AG09309 (cell line): ENCODE measurements around the gene RASGRF1.

ENCODE experiments used
- DNase-seq: peaks from one replicate; pipeline ENCODE4 v3.0.0-alpha.2; 2010; ENCODE audit warnings: low read depth
- H3K4me3 ChIP-seq: 2 replicates; pipeline ENCODE4 v1.5.1; 2011; ENCODE audit warnings: mild to moderate bottlenecking, low read depth, low read length, moderate library complexity; ENCODE audit not compliant: control insufficient read depth
- TF ChIP-seq, protein P1 (sequence below): IDR thresholded peaks from 2 replicates; pipeline ENCODE4 v1.5.1; 2011; ENCODE audit warnings: mild to moderate bottlenecking, low read depth, low read length, inconsistent platforms; ENCODE audit not compliant: insufficient read depth, control insufficient read depth; ENCODE audit errors: missing control alignments

The RASGRF1 gene

DNA sequence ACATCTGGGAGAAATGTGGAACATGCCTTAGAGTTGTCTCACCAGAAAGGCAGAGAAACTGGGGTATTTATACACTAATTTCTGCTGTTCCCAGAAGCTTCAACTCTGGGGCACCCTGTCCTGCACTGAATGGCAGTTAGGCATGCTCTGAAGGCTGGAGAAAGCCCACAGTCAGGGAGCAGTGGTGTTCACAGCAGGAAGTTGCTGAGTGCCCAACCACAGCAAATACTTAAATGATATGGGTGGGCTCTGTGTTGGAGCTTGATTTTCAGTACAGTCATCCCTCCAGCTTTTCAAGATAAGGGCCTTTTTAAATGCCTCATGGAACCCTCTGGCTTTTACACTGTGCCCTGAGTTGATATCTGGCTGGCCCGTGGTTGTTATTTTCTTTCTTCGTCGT is 38.7 kb upstream of the RASGRF1 start:
- TF ChIP-seq, protein P1, sequence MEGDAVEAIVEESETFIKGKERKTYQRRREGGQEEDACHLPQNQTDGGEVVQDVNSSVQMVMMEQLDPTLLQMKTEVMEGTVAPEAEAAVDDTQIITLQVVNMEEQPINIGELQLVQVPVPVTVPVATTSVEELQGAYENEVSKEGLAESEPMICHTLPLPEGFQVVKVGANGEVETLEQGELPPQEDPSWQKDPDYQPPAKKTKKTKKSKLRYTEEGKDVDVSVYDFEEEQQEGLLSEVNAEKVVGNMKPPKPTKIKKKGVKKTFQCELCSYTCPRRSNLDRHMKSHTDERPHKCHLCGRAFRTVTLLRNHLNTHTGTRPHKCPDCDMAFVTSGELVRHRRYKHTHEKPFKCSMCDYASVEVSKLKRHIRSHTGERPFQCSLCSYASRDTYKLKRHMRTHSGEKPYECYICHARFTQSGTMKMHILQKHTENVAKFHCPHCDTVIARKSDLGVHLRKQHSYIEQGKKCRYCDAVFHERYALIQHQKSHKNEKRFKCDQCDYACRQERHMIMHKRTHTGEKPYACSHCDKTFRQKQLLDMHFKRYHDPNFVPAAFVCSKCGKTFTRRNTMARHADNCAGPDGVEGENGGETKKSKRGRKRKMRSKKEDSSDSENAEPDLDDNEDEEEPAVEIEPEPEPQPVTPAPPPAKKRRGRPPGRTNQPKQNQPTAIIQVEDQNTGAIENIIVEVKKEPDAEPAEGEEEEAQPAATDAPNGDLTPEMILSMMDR: no peak
- DNase-seq: no peak
- no peak overlapping the region for H3K4me3 ChIP-seq

DNA sequence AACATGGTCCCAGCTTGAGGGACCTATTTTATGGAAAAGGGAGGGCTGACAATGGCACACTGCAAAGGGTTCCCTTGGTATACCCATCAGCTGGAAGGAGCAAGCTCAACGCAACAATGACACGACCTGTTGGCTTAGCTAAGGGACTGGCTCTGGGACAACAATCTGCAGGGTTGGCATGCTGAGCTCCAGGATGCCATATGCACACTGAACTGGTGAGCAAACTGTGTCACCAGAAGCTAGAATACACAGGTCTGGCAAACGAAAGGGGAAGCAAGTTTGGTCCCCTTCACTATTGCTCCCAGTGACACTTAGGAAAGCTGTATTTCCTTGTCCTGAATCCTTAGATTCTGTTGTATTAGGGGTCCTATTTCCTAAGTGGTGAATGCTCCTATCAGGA is 38.0 kb upstream of the RASGRF1 start:
- no peak for DNase-seq
- H3K4me3 ChIP-seq: no peak overlapping the region
- TF ChIP-seq, protein P1: no peak

DNA sequence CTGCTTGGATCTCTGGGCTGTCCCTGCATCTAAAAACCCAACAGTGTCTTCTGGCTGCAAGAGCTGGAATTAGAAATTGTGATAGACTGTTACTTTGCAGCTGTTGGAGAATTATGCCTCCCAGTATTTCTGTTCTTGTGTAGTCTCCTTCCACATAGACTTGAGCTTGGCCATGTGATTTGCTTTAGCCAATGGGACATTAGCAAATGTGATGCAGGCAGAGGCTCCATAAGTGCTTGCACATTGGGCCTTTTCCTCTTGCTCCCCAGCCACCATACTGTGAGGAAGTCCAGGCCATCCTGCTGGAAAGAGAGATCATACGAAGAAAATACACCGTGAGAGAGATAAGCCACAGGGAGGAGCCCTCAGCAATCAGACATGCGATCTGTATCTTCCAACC is 33.8 kb upstream of the RASGRF1 start:
- TF ChIP-seq, protein P1: no peak
- H3K4me3 ChIP-seq: no peak overlapping the region
- no peak for DNase-seq

DNA sequence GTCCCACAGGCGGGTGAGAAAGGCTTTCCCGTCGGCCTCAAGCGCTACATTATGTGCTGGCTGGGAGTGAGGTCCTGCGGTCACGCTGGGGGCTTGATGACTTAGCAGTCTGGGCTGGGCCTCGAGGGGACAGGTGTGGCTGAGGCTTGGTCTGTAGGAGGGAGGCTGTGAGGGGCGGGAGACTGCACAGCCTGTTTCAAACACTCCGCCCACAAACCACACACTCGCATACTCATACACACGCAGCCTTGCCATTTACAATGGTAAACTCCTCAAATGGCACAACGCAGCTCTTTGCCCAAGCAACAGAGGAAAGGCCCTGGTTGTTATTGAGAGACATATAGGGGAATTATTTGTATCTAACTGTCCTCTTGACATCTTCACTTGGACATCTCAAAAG is 32.4 kb upstream of the RASGRF1 start:
- TF ChIP-seq, protein P1: no peak
- no peak for DNase-seq
- H3K4me3 ChIP-seq: no peak overlapping the region

DNA sequence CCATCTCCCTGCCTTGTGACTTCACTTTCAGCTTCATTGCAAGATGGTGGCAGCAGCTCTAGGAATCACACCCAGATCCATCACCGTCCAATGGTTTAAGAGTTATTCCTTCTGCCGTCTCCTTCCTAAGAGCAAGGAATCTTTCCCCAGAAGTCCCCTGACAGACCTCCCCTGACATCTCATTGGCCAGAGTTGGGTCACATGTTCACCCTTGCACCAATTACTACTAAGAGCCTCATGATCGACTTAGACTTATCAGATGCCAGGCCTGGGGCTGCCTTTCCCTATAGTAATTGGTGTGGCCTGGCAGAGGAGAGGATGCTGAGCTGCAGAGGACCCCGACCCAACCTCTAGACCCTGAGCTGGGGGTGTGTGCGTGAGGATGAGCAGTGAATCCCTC is 31.8 kb upstream of the RASGRF1 start:
- DNase-seq: no peak
- H3K4me3 ChIP-seq: no peak overlapping the region
- TF ChIP-seq, protein P1: no peak

DNA sequence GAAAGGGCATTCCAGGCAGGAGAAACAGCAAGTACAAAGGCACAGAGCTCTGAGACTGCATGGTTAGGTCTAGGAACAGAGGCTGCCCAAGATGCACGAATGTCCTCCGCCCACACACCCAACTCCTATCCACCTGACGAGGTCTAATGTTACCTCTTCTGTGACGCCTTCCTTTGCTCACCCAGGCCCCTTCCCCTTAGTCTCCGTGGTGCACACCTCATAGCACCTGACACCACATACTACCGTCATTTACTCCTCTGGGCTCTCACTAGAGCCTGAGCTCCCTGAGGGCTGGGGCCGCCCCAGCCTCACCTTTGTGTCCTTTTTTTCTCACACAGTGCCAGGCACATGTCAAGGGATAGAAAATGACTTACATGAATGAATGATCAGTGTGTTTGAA is 31.0 kb upstream of the RASGRF1 start:
- no peak for DNase-seq
- TF ChIP-seq, protein P1: no peak
- no peak overlapping the region for H3K4me3 ChIP-seq
